HepG2 (cell line): ENCODE data around the gene COL9A3. TPM values are rescaled to one million over a fixed set of nuclear protein-coding genes. Genes with fewer than 3 reads are reported as not detected.
A peak's percentile ranks its signal among the peaks of the same experiment; 100 is the strongest.

Source experiments
- CTCF ChIP-seq: sonication (generic); formaldehyde crosslinking; IDR thresholded peaks from 2 replicates; pipeline ENCODE4 v1.5.0; 2020; ENCODE audit warnings: mild to moderate bottlenecking, missing genetic modification reagents, moderate library complexity
- GMEB1 ChIP-seq: sonication (generic); formaldehyde crosslinking; IDR thresholded peaks from 2 replicates; pipeline ENCODE4 v1.5.1; 2020; ENCODE audit warnings: missing genetic modification reagents, mild to moderate bottlenecking, borderline replicate concordance
- IKZF5 ChIP-seq: IDR thresholded peaks from 2 replicates; pipeline ENCODE4 v1.6.1; 2018; ENCODE audit warnings: missing genetic modification reagents, mild to moderate bottlenecking, missing compliant biosample characterization
- ZNF407 ChIP-seq: sonication (generic); formaldehyde crosslinking; IDR thresholded peaks from one replicate; pipeline ENCODE4 v1.5.1; 2020; ENCODE audit warnings: mild to moderate bottlenecking, missing genetic modification reagents; ENCODE audit errors: not compliant biosample characterization
- ZNF598 ChIP-seq: sonication (generic); formaldehyde crosslinking; IDR thresholded peaks from 2 replicates; pipeline ENCODE4 v1.5.1; 2020; ENCODE audit warnings: mild to moderate bottlenecking, missing genetic modification reagents, borderline replicate concordance
- ZNF761 ChIP-seq: sonication (generic); formaldehyde crosslinking; conservative IDR thresholded peaks from 2 replicates; pipeline ENCODE4 v1.4.0; 2020; ENCODE audit warnings: mild to moderate bottlenecking, missing genetic modification reagents
- polyA plus RNA-seq, 8 experiments: library from polyadenylated mRNA; depleted of rRNA in 3 of 8; stranded (reverse) in 7 of 8; unstranded in 1 of 8; fragments of >200 nt; fragmentation: Illumina TruSeq in 4 of 8; extraction: Trizol in 4 of 8; gene quantifications; 2 replicates each; pipeline versions ENCODE4 v1.2.1 to v1.2.3, GENCODE V29; 2011 to 2016; ENCODE audit warnings: low read depth in 4 of 8, missing spikeins in 1 of 8, mixed read lengths in 1 of 8; ENCODE audit not compliant: insufficient read depth in 1 of 8
- total RNA-seq, 5 experiments: library from RNA; depleted of rRNA; stranded (reverse); fragments of >200 nt; fragmentation: Illumina TruSeq; extraction: Trizol; gene quantifications; 2 replicates each; pipeline ENCODE4 v1.2.3, GENCODE V29; 2016; ENCODE audit warnings: low read depth in 1 of 5

Gene COL9A3
- total and polyA plus RNA-seq, 2 of the 13 experiments (the other 11 are each of a cell fraction or from before 2014, with no cell fraction given), result 155 to 204 TPM

- TF ChIP-seq GMEB1 (CRISPR knock-in tag) (peak; percentile 42; the same call in 1 of the 2 replicates), ZNF598 (CRISPR knock-in tag) (peak; percentile 69; the same call in 1 of the 2 replicates), IKZF5 (CRISPR knock-in tag) (peak; percentile 12; the same call in 1 of the 2 replicates), ZNF761 (CRISPR knock-in tag) (no peak), ZNF407 (CRISPR knock-in tag) (peak; percentile 51), CTCF (CRISPR knock-in tag) (0 out of 2 replicates have a peak, but pooled peaks have one; percentile 3)
Observed at GRCh38 chr20:62804021-62804626, 12.7 kb upstream of the COL9A3 start (continued).
